GM18517 (cell line): ENCODE measurements around the gene DHX58.
A peak's percentile ranks its signal among the peaks of the same experiment; 100 is the strongest.
"Not testable (repeated sequence)": the region's sequence is repeated elsewhere in the genome, so short reads cannot be mapped to it uniquely, and the experiment has no call there.

ENCODE experiments used
- ATAC-seq: cut with Tn5 transposase; IDR thresholded peaks from one replicate; pipeline ENCODE4 v1.9.1; 2021; ENCODE audit warnings: mild to moderate bottlenecking, moderate library complexity; ENCODE audit not compliant: unreplicated experiment

Gene DHX58

GRCh38 chr17:42112552-42113176 lies at the start of gene DHX58:
DHX58 (minus strand) TSS chr17:42112714; CDS start chr17:42111892, 822 bp downstream.
- ATAC-seq: peak; percentile 81

DNA sequence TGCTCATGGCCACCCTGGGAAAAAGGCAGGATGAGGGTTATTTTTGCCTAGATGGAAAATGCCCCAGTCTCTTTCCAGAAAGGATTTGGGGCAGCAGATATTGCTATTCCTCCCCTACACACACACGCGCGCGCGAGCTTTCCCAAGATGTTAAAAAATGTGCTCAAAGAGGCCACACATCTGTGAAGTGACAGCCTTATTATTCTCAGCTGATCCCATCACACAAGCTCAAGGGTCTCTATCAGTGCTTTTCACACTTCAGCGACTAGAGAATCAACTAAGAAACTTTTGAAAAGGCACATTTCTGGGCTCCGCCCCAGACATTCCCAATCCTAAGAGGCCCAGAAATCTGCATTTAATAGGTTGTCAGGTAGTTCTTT lies 48.0 kb upstream of the DHX58 start:
- no peak for ATAC-seq

- ATAC-seq: no peak
These were observed 47.4 kb upstream of the DHX58 start for GRCh38 chr17:42159796-42160530.

GRCh38 chr17:42155614-42156045 lies 43.1 kb upstream of the DHX58 start:
- no peak for ATAC-seq

GRCh38 chr17:42153919-42154742 lies 41.6 kb upstream of the DHX58 start:
- ATAC-seq: no peak

- no peak for ATAC-seq
These were observed 34.5 kb upstream of the DHX58 start for GRCh38 chr17:42146911-42147607.

- not testable (repeated sequence) for ATAC-seq
These were observed 30.6 kb upstream of the DHX58 start for GRCh38 chr17:42143138-42143537.

GRCh38 chr17:42142371-42142896 lies 29.9 kb upstream of the DHX58 start:
- no peak for ATAC-seq

DNA sequence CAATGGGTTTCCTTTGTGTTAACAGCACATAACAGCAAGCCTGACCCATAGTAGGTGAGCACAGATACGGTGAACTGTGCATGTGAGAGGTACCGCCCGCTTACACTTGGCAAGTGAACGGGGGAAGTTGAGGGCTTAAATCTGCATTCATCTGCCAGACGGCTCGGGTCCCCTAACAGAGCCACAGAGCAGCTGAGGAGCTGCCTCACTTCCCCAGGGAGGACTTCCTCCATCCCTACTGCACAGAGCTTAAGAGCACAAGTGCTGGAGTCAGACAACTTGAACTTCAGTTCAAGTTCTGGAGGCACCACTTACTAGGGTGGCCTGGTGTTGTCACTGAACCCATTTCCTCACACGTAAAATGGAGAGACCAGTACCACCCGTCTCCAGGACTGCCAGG lies 28.9 kb upstream of the DHX58 start:
- no peak for ATAC-seq

- ATAC-seq: not testable (repeated sequence)
These were observed 28.2 kb upstream of the DHX58 start for GRCh38 chr17:42140690-42141089.

DNA sequence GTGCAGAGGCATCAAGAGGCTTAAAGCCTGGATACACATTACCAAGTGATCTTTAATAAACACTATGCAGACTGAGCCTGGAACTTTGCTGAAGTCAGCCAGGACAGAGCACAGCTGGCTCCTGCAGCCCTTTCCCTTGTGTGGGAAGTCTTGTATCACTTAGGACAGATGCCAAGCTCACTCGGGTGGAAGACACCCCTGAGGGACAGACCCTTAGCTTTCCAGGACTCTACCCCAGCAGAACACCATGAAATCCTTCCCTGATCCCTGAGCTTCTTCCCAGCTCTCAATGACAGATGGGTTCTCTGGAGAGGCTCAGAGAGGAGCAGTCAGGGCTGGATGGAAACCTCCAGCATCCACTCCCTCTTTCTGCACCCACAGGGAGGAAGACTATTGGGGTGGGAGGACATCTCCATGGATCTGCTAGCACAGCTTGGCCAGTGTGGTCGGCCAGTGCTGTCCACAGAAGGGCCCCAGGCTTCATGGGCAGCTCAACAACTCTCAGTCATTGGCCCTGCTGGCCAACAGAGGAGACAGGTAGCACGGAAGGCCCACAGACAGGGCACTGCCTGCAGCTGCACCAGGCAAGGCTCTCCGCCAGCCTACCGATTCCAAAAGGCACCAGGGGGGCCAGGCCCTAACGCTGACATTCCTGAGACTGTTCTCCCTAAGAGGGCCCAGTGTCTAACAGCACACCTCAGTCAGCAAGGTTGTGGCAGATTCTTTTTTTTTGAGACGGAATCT lies 26.4 kb upstream of the DHX58 start:
- no peak for ATAC-seq

- no peak for ATAC-seq
These were observed 24.1 kb upstream of the DHX58 start for GRCh38 chr17:42136654-42137051.

- no peak for ATAC-seq
These were observed 23.4 kb upstream of the DHX58 start for GRCh38 chr17:42135664-42136653.

DNA sequence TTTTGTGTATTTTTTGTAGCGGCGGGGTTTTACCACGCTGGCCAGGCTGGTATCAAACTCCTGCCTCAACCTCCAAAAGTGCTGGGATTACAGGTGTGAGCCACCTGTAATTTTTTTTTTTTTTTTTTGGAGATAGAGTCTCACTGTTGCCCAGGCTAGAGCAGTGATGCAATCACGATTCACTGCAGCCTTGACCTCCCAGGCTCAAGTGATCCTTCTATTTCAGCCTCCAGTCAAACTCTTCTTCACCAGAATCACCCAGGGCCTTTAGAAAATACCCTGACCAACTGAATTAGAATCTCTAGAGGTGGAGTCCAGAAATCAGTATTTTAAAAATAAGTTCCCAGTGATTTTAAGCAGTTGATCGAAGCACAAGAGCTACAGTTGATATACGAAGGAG lies 22.6 kb upstream of the DHX58 start:
- no peak for ATAC-seq

GRCh38 chr17:42133461-42134041 lies 21.0 kb upstream of the DHX58 start:
- no peak for ATAC-seq

- no peak for ATAC-seq
These were observed 20.4 kb upstream of the DHX58 start for GRCh38 chr17:42132941-42133340.

GRCh38 chr17:42131981-42132432 lies 19.5 kb upstream of the DHX58 start:
- ATAC-seq: no peak

DNA sequence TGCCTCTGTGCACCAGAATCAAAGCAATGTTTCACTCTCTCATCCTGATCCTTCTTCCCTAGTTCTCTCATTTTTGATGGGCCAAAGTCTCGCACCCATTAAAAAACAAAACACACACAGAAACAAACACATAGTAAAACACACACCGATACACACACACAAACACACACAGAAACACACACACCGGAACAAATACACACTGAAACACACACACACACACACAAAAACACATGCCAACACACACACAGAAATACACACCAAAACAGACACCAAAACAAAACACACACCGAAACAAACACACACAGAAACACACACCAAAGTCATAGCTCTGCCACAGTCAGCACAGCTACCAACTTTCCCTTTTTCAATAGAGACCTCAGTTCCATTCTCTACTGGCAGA lies 18.7 kb upstream of the DHX58 start:
- no peak for ATAC-seq
